ENCODE results near the gene JMJD1C. TPM values are rescaled to one million over a fixed set of nuclear protein-coding genes. Genes with fewer than 3 reads are reported as not detected.
"Not testable (repeated sequence)": the region's sequence is repeated elsewhere in the genome, so short reads cannot be mapped to it uniquely, and the experiment has no call there.

The JMJD1C gene
- total RNA-seq, 1 donor from 2014 or later = 72.9 TPM

- H3K4me3 Mint-ChIP-seq (ENCODE audit: unreplicated experiment) = no peak overlapping the region
- peaks cover 7% of the 10 kb centered on the region for H3K9me3 Mint-ChIP-seq (ENCODE audit: low read depth)
- peak; percentile 23 for TF ChIP-seq CTCF (IDR thresholded peaks at IDR 0.05)
- peaks cover 28% of the 10 kb centered on the region for H3K4me1 Mint-ChIP-seq (ENCODE audit: low read depth)
- no peak overlapping the region for H3K27ac Mint-ChIP-seq (ENCODE audit: unreplicated experiment)
- peaks cover 5% of the 10 kb centered on the region for H3K36me3 Mint-ChIP-seq (ENCODE audit: low read depth)
- no peaks in the 10 kb centered on the region for H3K27me3 Mint-ChIP-seq (ENCODE audit: low read depth)
- DNase-seq (ENCODE audit: low spot score) = no peak
These were observed 38.5 kb upstream of the JMJD1C start for GRCh38 chr10:63504145-63504881.

- Mint-ChIP-seq H3K27me3 (ENCODE audit: low read depth) (no peaks in the 10 kb centered on the region), H3K9me3 (ENCODE audit: low read depth) (peaks cover 5% of the 10 kb centered on the region), H3K4me1 (ENCODE audit: low read depth) (peaks cover 37% of the 10 kb centered on the region), H3K4me3 (ENCODE audit: unreplicated experiment) (no peak overlapping the region), H3K36me3 (ENCODE audit: low read depth) (peaks cover 5% of the 10 kb centered on the region), H3K27ac (ENCODE audit: unreplicated experiment) (no peak overlapping the region)
- DNase-seq (ENCODE audit: low spot score) = no peak
- no peak for TF ChIP-seq CTCF (IDR thresholded peaks at IDR 0.05)
These were observed 37.6 kb upstream of the JMJD1C start for GRCh38 chr10:63503395-63503794.

GRCh38 chr10:63502832-63503231 is 37.1 kb upstream of the JMJD1C start:
- H3K27ac Mint-ChIP-seq (ENCODE audit: unreplicated experiment) = no peak overlapping the region
- no peaks in the 10 kb centered on the region for H3K27me3 Mint-ChIP-seq (ENCODE audit: low read depth)
- H3K36me3 Mint-ChIP-seq (ENCODE audit: low read depth) = peaks cover 3% of the 10 kb centered on the region

GRCh38 chr10:63501954-63502353 is 36.2 kb upstream of the JMJD1C start:
- TF ChIP-seq CTCF (IDR thresholded peaks at IDR 0.05) = no peak
- peaks cover 3% of the 10 kb centered on the region for H3K36me3 Mint-ChIP-seq (ENCODE audit: low read depth)
- DNase-seq (ENCODE audit: low spot score) = no peak
- no peak overlapping the region for H3K4me3 Mint-ChIP-seq (ENCODE audit: unreplicated experiment)
- no peaks in the 10 kb centered on the region for H3K27me3 Mint-ChIP-seq (ENCODE audit: low read depth)
- H3K9me3 Mint-ChIP-seq (ENCODE audit: low read depth) = peaks cover under 1% of the 10 kb centered on the region
- peaks cover 51% of the 10 kb centered on the region for H3K4me1 Mint-ChIP-seq (ENCODE audit: low read depth)
- H3K27ac Mint-ChIP-seq (ENCODE audit: unreplicated experiment) = no peak overlapping the region

More at GRCh38 chr10:63502832-63503231, 37.1 kb upstream of the JMJD1C start:
- Mint-ChIP-seq H3K4me1 (ENCODE audit: low read depth) (peaks cover 42% of the 10 kb centered on the region), H3K9me3 (ENCODE audit: low read depth) (peaks cover 2% of the 10 kb centered on the region), H3K4me3 (ENCODE audit: unreplicated experiment) (no peak overlapping the region)
- DNase-seq (ENCODE audit: low spot score) = no peak
- no peak for TF ChIP-seq CTCF (IDR thresholded peaks at IDR 0.05)

GRCh38 chr10:63500551-63500950 is 34.8 kb upstream of the JMJD1C start:
- H3K27ac Mint-ChIP-seq (ENCODE audit: unreplicated experiment); H3K36me3 Mint-ChIP-seq (ENCODE audit: low read depth); H3K27me3 Mint-ChIP-seq (ENCODE audit: low read depth); H3K4me3 Mint-ChIP-seq (ENCODE audit: unreplicated experiment); H3K9me3 Mint-ChIP-seq (ENCODE audit: low read depth); DNase-seq (ENCODE audit: low spot score): not testable (repeated sequence)
- H3K4me1 Mint-ChIP-seq (ENCODE audit: low read depth) = peaks cover 50% of the 10 kb centered on the region

- H3K9me3 Mint-ChIP-seq (ENCODE audit: low read depth) = peaks cover 6% of the 10 kb centered on the region
- no peak for TF ChIP-seq CTCF (IDR thresholded peaks at IDR 0.05)
- peaks cover 49% of the 10 kb centered on the region for H3K4me1 Mint-ChIP-seq (ENCODE audit: low read depth)
- H3K36me3 Mint-ChIP-seq (ENCODE audit: low read depth) = peaks cover 3% of the 10 kb centered on the region
- no peak for DNase-seq (ENCODE audit: low spot score)
- no peak overlapping the region for H3K4me3 Mint-ChIP-seq (ENCODE audit: unreplicated experiment)
- H3K27ac Mint-ChIP-seq (ENCODE audit: unreplicated experiment) = no peak overlapping the region
- H3K27me3 Mint-ChIP-seq (ENCODE audit: low read depth) = no peaks in the 10 kb centered on the region
These were observed 32.9 kb upstream of the JMJD1C start for GRCh38 chr10:63498665-63499064.

All from chondrocyte (in vitro differentiated cells).